Fibroblast of lung (primary cell): ENCODE results near the gene RHOD.

ENCODE experiments used
- EZH2 ChIP-seq: IDR thresholded peaks from 2 replicates; pipeline ENCODE4 v1.5.1; 2012; ENCODE audit warnings: low read length, control low read depth, mild to moderate bottlenecking; ENCODE audit errors: missing control alignments
- TF ChIP-seq, protein P1 (sequence below), 2 donors: IDR thresholded peaks in 1 of 2; conservative IDR thresholded peaks in 1 of 2; 1 replicate in 1 of 2; 2 replicates in 1 of 2; pipeline ENCODE4 v1.5.1; 2011 to 2012; ENCODE audit warnings: low read length in 2 of 2, control low read depth in 1 of 2, inconsistent platforms in 1 of 2, low read depth in 1 of 2, mild to moderate bottlenecking in 1 of 2

DNA sequence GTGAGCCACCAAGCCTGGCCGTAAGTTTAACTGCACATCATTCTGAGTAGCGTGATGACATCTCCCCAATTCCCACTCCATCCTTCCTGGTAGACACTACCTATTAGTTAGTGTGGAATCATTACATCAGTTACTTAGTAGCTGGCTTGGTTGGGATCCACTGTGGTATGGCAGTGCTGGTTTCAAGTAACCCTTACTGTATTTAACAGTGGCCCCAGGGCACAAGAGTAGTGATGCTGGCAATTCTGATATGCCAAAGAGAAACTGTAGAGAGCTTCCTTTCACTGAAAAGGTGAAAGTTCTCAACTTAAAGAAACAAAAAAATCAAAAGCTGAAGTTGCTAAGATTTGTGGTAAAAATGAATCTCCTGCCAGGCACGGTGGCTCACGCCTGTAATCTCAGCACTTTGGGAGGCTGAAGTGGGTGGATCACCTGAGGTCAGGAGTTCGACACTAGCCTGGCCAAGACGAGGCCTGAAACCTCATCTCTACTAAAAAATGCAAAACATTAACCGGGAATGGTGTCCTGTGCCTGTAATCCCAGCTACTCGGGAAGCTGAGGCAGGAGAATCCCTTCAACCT, 27.2 kb downstream of the RHOD start:
- TF ChIP-seq, protein P1, sequence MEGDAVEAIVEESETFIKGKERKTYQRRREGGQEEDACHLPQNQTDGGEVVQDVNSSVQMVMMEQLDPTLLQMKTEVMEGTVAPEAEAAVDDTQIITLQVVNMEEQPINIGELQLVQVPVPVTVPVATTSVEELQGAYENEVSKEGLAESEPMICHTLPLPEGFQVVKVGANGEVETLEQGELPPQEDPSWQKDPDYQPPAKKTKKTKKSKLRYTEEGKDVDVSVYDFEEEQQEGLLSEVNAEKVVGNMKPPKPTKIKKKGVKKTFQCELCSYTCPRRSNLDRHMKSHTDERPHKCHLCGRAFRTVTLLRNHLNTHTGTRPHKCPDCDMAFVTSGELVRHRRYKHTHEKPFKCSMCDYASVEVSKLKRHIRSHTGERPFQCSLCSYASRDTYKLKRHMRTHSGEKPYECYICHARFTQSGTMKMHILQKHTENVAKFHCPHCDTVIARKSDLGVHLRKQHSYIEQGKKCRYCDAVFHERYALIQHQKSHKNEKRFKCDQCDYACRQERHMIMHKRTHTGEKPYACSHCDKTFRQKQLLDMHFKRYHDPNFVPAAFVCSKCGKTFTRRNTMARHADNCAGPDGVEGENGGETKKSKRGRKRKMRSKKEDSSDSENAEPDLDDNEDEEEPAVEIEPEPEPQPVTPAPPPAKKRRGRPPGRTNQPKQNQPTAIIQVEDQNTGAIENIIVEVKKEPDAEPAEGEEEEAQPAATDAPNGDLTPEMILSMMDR (conservative IDR thresholded peaks at IDR 0.05 in 1 of 2, IDR thresholded peaks at IDR 0.05 in 1 of 2; ENCODE audit: low read depth in 1 of 2, low read length in 2 of 2), result no peak
- TF ChIP-seq EZH2, result no peak
